SHP77 treated with DMSO at 0.1 percent for 48 hours (cell line): ENCODE results near the gene CGB1.

Source experiments
- DNase-seq: peaks from one replicate; lab custom pipeline; 2025; lab: John Stamatoyannopoulos, UW

Gene CGB1

GRCh38 chr19:49036815-49037214 is at the start of gene CGB1:
TSS of gene CGB1 (minus strand) at chr19:49036895. CDS start at chr19:49036711, 184 bp downstream.
- DNase-seq, result peak; percentile 73

- DNase-seq, result no peak
Observed at GRCh38 chr19:49086296-49086695, 49.6 kb upstream of the CGB1 start.

- DNase-seq, result no peak
Observed at GRCh38 chr19:49085868-49086232, 49.2 kb upstream of the CGB1 start.

- peak; percentile 98 for DNase-seq
Observed at GRCh38 chr19:49085020-49085867, 48.5 kb upstream of the CGB1 start, which contains the start of gene SNRNP70. TSS of gene SNRNP70 (plus strand) at chr19:49085451. CDS start at chr19:49086415, 964 bp downstream.

- DNase-seq, result peak; percentile 4
Observed at GRCh38 chr19:49084206-49085019, 47.7 kb upstream of the CGB1 start.

- no peak for DNase-seq
Observed at GRCh38 chr19:49081273-49081672, 44.6 kb upstream of the CGB1 start.

GRCh38 chr19:49080392-49080791 is 43.7 kb upstream of the CGB1 start:
- DNase-seq, result no peak

GRCh38 chr19:49074869-49075268 is 38.2 kb upstream of the CGB1 start:
- peak; percentile 24 for DNase-seq

GRCh38 chr19:49073514-49074378 is 37.1 kb upstream of the CGB1 start:
- DNase-seq, result peak; percentile 2

- DNase-seq, result no peak
Observed at GRCh38 chr19:49071860-49072547, 35.3 kb upstream of the CGB1 start.

GRCh38 chr19:49070416-49070815 is 33.7 kb upstream of the CGB1 start:
- DNase-seq, result no peak

GRCh38 chr19:49069026-49069425 is 32.3 kb upstream of the CGB1 start:
- DNase-seq, result no peak

GRCh38 chr19:49067554-49067953 is 30.9 kb upstream of the CGB1 start:
- DNase-seq, result no peak

- no peak for DNase-seq
Observed at GRCh38 chr19:49065905-49066512, 29.3 kb upstream of the CGB1 start.

- DNase-seq, result no peak
Observed at GRCh38 chr19:49064768-49065611, 28.3 kb upstream of the CGB1 start, which contains the start of gene NTF4. TSS of gene NTF4 (minus strand) at chr19:49064818. CDS start at chr19:49061997, 2,821 bp downstream.

- DNase-seq, result no peak
Observed at GRCh38 chr19:49064029-49064629, 27.4 kb upstream of the CGB1 start.

GRCh38 chr19:49061445-49061844 is 24.8 kb upstream of the CGB1 start:
- no peak for DNase-seq

GRCh38 chr19:49061000-49061399 is 24.3 kb upstream of the CGB1 start:
- DNase-seq, result no peak

GRCh38 chr19:49059053-49059452 is 22.4 kb upstream of the CGB1 start:
- no peak for DNase-seq
